Naive thymus-derived CD8-positive, alpha-beta T cell (primary cell): ENCODE results near the gene FBXO41. TPM values are rescaled to one million over a fixed set of nuclear protein-coding genes. Genes with fewer than 3 reads are reported as not detected.
A peak's percentile ranks its signal among the peaks of the same experiment; 100 is the strongest.

ENCODE experiments used
- ATAC-seq, 2 donors: fragments of 150-1000 bp; cut with Tn5 transposase in 1 of 2; sonication (Bioruptor Pico), chemical (Tn5 transposase) in 1 of 2; 1 replicate in 1 of 2; 2 replicates in 1 of 2; pipeline ENCODE4 v1.10.0; 2021; ENCODE audit warnings: mild to moderate bottlenecking in 2 of 2, moderate library complexity in 2 of 2
- POLR2A ChIA-PET: fragments of 350-600 bp; sonication (Branson Sonifier 250); formaldehyde crosslinking; loops from one replicate; lab custom pipeline; 2021; ENCODE audit warnings: antibody characterized with exemption; lab: Charles Lee
- DNase-seq, 10 donors: peaks; one replicate each; pipeline versions ENCODE4 v3.0.0 to v3.0.0-alpha.2; 2020 to 2022
- H3K27ac Mint-ChIP-seq, 10 donors: one replicate each; pipeline ENCODE4 v1.8.0; 2020 to 2022; ENCODE audit warnings: mild to moderate bottlenecking in 10 of 10, mixed read lengths in 10 of 10, moderate library complexity in 4 of 10, inconsistent platforms in 1 of 10
- H3K27me3 Mint-ChIP-seq, 5 donors: one replicate each; pipeline ENCODE4 v1.8.0; 2021 to 2022; ENCODE audit warnings: mixed read lengths in 5 of 5
- H3K36me3 Mint-ChIP-seq, 3 donors: one replicate each; pipeline ENCODE4 v1.8.0; 2020 to 2022; ENCODE audit warnings: mixed read lengths in 3 of 3, mild to moderate bottlenecking in 2 of 3, inconsistent platforms in 1 of 3
- H3K4me1 Mint-ChIP-seq, 4 donors: one replicate each; pipeline ENCODE4 v1.8.0; 2021 to 2022; ENCODE audit warnings: mixed read lengths in 4 of 4
- H3K4me3 Mint-ChIP-seq, 10 donors: one replicate each; pipeline ENCODE4 v1.8.0; 2020 to 2022; ENCODE audit warnings: mild to moderate bottlenecking in 10 of 10, mixed read lengths in 10 of 10, moderate library complexity in 6 of 10, inconsistent platforms in 1 of 10
- H3K9me3 Mint-ChIP-seq, 9 donors: one replicate each; pipeline ENCODE4 v1.8.0; 2020 to 2022; ENCODE audit warnings: mixed read lengths in 9 of 9, mild to moderate bottlenecking in 3 of 9, inconsistent platforms in 1 of 9, moderate library complexity in 1 of 9
- polyA plus RNA-seq, 3 donors: library from polyadenylated mRNA; unstranded; fragments of 300-500 nt; fragmentation: Illumina TruSeq; gene quantifications; one replicate each; pipeline ENCODE4 v1.2.3, GENCODE V29; 2021
- total RNA-seq, 8 experiments: library from RNA in 2 of 8; stranded (reverse) in 2 of 8; gene quantifications; one replicate each; pipeline ENCODE4 v1.2.3 and lab custom pipeline; 2021 to 2026

FBXO41 gene
- total and polyA plus RNA-seq, 5 experiments from 2014 or later = 1.0 to 28.0 (median 2.7) TPM

DNA sequence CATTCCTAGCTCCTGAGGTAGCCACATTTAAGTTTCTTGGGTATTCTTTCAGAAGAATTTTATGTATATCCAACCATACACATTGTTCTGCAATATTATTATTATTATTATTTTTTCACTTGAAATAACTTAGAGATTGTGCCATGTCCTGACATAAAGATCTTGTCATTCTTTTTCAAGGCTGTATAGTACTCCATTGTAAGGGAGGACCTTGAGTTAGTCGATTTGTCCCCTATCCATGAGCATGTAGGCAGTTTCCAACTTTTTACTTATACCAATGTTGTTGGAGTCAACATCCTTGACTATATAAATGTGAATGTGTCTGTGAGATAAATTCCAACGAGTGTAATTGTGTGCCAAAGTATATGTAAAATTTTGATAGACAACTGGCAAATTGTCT, 10.0 kb upstream of the FBXO41 start:
- peak overlapping the region in 6 of 10 donors; percentile 36 to 79 (median 56) for H3K4me3 Mint-ChIP-seq
- no peaks in the 10 kb centered on the region for H3K36me3 Mint-ChIP-seq
- no peaks in the 10 kb centered on the region for H3K9me3 Mint-ChIP-seq
- H3K4me1 Mint-ChIP-seq = peaks cover 3 to 20% (median 14%) of the 10 kb centered on the region in 4 donors
- ATAC-seq (no peak), DNase-seq (no peak)
- no peak overlapping the region for H3K27ac Mint-ChIP-seq
- POLR2A ChIA-PET = interaction anchor here (0.7 to 4.9 kb wide), 3 partner anchors 9 to 590 kb away, joined by 4 to 27 read pairs (median 11); partner anchors contain the start of genes CCT7, FBXO41 and PRADC1
- H3K27me3 Mint-ChIP-seq = peaks cover 37 to 67% (median 63%) of the 10 kb centered on the region in 5 donors

DNA sequence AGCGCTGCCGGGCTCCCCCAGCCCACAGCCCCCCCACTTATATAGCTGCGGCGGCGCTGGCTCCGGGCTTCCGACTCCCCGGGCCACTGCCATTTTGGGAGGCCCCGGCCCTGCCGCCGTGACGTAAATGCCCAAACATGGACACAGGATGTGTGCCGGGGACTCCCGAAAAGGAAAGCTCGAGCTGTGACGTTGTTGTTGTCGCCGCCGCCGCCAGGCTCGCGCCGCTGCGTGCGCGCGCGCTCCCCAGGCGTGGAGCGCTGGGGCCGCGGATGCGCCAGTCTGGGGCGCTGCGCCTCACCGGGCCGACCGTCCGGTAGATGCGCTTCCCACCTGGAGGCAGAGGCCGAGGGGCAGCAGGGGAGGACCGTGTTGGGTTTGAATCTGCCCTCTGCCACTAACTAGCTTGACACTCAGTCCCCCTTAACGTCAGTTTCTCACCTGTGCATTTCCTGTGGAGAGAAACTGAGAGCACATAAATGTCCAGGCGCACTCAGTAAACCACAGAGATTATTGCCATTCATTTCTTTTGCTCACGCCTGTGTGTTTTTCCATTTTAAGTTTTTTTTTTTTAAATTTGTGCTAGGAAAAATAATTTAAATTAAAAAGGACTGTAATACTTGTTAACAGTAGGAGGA, 9.4 kb upstream of the FBXO41 start, which contains the start of gene EGR4:
TSS of gene EGR4 (minus strand) at position 15 of the 638 bp plus-strand sequence. CDS start 231 bp downstream, outside the sequence.
- peak within 1 kb of the TSS; percentile 60 to 84 (median 76) for H3K4me3 Mint-ChIP-seq
- peak; percentile 73 to 95 (median 89) for DNase-seq
- peak within 1 kb of the TSS in 2 of 10 donors; percentile 61 to 65 for H3K27ac Mint-ChIP-seq
- peaks cover 37 to 70% (median 63%) of the 10 kb centered on the region in 5 donors for H3K27me3 Mint-ChIP-seq
- peak; percentile 90 to 94 for ATAC-seq
- POLR2A ChIA-PET = interaction anchor here (0.7 to 4.9 kb wide), 4 partner anchors 9 to 590 kb away, joined by 4 to 27 read pairs (median 10); partner anchors contain the start of genes ALMS1, CCT7, FBXO41 and PRADC1
- no peaks in the 10 kb centered on the region for H3K9me3 Mint-ChIP-seq
- peaks cover 3 to 20% (median 14%) of the 10 kb centered on the region in 4 donors for H3K4me1 Mint-ChIP-seq
- no peaks in the 10 kb centered on the region for H3K36me3 Mint-ChIP-seq

DNA sequence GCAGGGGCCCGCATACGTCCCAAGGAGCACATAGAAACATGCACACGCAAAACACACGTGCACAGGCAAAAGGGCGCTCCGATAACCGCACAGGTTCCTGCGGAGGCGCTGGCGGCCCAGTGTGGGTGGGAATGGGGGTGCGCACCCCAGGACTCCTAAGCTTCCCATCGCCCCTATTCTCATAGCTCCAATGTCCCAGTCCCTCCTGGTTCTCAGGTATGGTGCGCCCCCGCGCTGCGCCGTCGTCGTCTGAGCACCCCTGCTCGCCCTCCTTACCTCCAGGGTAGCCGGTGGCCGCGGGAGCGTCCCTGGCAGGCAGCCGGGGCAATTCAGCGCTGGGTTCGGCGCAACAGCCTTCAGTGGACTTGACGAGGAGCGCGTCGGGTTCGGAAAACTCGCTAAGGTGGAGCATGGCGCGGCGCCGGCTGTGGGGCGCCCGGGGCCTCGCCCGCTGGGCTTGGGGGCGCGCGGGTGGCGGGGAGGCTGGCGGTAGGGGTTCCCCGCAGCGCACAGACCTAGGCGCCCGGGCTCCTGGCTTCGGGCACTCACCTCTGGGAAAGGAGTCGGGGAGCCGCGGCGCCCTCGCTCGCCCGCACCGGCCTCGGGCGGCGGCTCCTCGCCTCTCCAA, 8.7 kb upstream of the FBXO41 start:
- Mint-ChIP-seq H3K4me3 (peak overlapping the region; percentile 55 to 84 (median 71)), H3K27ac (peak overlapping the region in 2 of 10 donors; percentile 22 to 65), H3K27me3 (peaks cover 35 to 70% (median 63%) of the 10 kb centered on the region in 5 donors), H3K36me3 (no peaks in the 10 kb centered on the region), H3K9me3 (no peaks in the 10 kb centered on the region), H3K4me1 (peaks cover 6 to 20% (median 14%) of the 10 kb centered on the region in 4 donors)
- peak in 3 of 10 donors; percentile 9 to 16 (median 12) for DNase-seq
- POLR2A ChIA-PET = interaction anchor here (1.3 to 4.9 kb wide), 3 partner anchors 8 to 93 kb away, joined by 9 to 27 read pairs (median 11); partner anchors contain the start of genes ALMS1, CCT7, FBXO41 and PRADC1
- ATAC-seq = peak in 1 of 2 donors; percentile 10

DNA sequence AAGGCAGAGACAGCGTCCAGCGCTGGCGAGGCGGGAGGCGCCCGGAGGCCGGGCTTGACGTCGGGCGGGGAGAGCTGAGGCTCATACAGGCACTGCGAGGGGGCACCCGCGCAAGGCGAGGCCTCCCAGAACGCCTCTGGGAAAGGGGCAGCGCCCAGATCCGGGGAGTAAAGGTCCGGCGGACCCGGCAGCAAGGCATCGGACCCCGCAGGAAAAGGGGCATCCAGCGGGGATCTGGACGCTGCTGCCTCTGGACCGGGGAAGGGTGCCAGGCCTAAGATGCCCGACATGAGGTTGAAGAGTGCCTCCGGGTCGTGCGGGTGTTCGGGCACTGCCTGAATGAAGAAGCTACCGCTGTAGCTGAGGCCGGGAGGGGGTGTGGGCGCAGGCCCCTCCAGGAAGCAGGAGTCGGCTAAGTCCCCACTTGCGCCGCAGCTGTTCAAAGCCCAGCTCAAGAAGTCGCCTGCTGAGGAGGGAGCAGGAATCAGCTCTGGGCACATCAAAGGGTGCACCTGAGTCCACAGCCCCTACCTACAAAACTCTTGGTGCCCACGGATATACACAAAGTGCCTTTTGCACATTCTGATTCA, 8.1 kb upstream of the FBXO41 start:
- Mint-ChIP-seq H3K36me3 (no peaks in the 10 kb centered on the region), H3K9me3 (no peaks in the 10 kb centered on the region), H3K4me3 (peak overlapping the region; percentile 42 to 79 (median 70)), H3K4me1 (peaks cover 6 to 20% (median 14%) of the 10 kb centered on the region in 4 donors), H3K27ac (peak overlapping the region in 1 of 10 donors; percentile 65), H3K27me3 (peaks cover 33 to 66% (median 58%) of the 10 kb centered on the region in 5 donors)
- ATAC-seq = no peak
- POLR2A ChIA-PET = interaction anchor here (1.1 to 4.9 kb wide), 3 partner anchors 10 to 93 kb away, joined by 3 to 27 read pairs (median 9); partner anchors contain the start of genes ALMS1, CCT7 and PRADC1
- peak in 2 of 10 donors; percentile 10 to 17 for DNase-seq

DNA sequence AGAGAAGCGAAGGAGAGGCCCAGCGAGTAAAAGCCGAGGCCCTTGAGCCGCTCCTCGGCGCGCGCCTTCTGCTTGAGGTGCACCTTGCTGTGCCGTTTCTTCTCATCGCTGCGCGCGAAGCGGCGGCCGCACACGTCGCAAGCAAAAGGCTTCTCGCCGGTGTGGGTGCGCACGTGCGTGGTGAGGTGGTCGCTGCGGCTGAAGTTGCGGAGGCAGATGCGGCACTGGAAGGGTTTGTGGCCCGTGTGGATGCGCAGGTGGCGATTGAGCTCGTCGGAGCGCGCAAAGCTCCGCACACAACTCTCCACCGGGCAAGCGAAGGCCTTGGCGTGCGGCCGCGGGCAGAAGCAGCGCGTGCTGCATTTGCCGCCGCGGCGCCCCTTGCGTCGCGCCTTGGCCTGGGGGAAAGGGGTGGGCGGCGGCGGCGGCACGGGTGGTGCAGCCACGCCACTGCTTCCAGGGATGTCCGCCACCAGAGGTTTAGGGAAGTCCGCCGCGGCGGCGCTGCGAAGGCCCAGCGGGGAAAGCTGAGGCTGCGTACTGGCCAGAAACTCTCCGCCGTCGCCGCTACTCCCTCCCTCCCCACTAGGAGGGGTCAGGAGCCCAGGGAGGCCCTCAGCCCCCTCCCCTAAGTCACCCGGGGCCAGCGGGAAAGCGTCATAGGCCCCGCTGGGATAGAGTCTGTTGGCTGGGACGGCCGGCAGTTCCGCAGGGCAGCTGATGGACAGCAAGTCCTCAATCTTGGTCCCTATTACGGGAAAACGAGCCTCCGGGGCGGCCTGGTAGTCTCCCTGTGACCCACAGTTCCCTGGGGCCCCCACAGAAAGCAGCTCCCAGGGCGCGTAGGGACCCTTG, 7.4 kb upstream of the FBXO41 start:
- DNase-seq (peak in 3 of 10 donors; percentile 16 to 28 (median 27)), ATAC-seq (peak; percentile 13 to 26)
- H3K4me3 Mint-ChIP-seq = peak overlapping the region; percentile 46 to 88 (median 80)
- H3K36me3 Mint-ChIP-seq = no peaks in the 10 kb centered on the region
- H3K27me3 Mint-ChIP-seq = peaks cover 26 to 59% (median 51%) of the 10 kb centered on the region in 5 donors
- peak overlapping the region in 2 of 10 donors; percentile 11 to 25 for H3K27ac Mint-ChIP-seq
- peaks cover 6 to 22% (median 14%) of the 10 kb centered on the region in 4 donors for H3K4me1 Mint-ChIP-seq
- H3K9me3 Mint-ChIP-seq = no peaks in the 10 kb centered on the region
- POLR2A ChIA-PET = interaction anchor here (1.1 to 4.9 kb wide), 4 partner anchors 11 to 1666 kb away, joined by 3 to 27 read pairs (median 6); partner anchors contain the start of genes ALMS1, CCT7 and PRADC1

DNA sequence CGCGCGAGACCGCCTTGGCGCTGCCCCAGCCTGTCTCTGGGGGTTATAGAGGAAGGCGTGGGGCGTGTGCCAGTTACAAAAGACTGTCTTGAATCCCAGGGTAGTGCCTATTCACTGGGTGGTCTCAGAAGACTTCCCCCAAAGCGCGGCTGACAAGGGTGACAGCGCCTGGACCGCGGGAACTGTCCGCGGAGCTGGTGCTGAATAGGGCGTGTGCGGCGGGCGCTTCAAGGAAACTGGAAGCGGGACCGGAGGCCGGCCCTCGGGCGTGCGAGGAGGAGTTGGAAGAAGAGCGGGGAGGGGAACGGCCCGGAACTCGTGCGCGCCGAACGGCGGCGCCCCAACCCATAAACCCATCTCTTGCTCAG, 6.8 kb upstream of the FBXO41 start:
- POLR2A ChIA-PET = interaction anchor here (1.2 to 4.9 kb wide), 5 partner anchors 22 to 1666 kb away, joined by 3 to 27 read pairs (median 4); partner anchors contain the start of genes ALMS1, CCT7 and PRADC1

DNA sequence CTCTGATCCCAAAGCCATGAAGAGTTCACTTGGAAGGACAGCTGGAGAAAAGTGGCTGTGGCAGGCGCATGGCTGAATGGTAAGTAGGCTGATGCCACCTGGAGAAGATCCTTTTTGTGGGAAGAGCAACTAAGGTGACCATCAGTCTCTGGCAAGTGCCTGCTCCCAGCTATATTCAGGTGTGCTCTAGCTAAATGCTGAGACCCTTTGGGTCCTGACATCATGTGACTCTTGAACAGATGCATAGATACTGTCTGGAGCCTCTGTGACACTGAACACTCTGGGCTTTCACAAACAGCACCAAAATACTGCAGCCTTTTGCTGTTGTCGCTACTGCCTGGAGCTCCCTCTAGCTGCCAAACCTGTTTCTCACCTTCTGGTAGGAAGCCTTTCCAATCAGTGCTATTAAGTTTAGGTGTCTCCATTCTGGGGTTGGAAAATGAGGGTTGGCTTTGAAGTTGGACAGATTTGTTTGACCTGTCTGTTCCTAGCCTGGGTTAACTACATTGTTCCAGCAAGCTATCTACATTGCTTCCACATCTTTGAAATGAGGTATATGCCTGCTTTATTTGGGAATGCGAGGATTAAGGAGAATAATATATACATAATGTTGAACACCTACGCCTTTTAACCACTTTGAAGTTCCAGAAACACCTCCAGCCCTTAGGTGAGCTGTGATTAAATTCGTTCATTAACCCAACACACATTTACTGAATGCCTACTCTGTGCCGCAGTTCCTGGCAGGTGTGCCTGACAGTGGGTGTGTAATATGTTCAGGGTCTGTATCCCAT, 6.0 kb upstream of the FBXO41 start:
- Mint-ChIP-seq H3K27me3 (peaks cover 13 to 44% (median 37%) of the 10 kb centered on the region in 5 donors), H3K4me1 (peaks cover 6 to 32% (median 23%) of the 10 kb centered on the region in 4 donors), H3K36me3 (no peaks in the 10 kb centered on the region), H3K4me3 (peak overlapping the region in 9 of 10 donors; percentile 6 to 84 (median 60)), H3K27ac (no peak overlapping the region), H3K9me3 (no peaks in the 10 kb centered on the region)
- POLR2A ChIA-PET = interaction anchor here (0.7 to 4.9 kb wide), 7 partner anchors 21 to 1667 kb away, joined by 3 to 27 read pairs (median 3); partner anchors contain the start of genes CCT7, PRADC1 and SMYD5
- DNase-seq = peak in 6 of 10 donors; percentile 31 to 67 (median 44)
- peak in 1 of 2 donors; percentile 17 for ATAC-seq

More for the DNA sequence above, 6.8 kb upstream of the FBXO41 start:
- Mint-ChIP-seq H3K27ac (peak overlapping the region in 3 of 10 donors; percentile 11 to 35 (median 25)), H3K4me1 (peaks cover 6 to 24% (median 14%) of the 10 kb centered on the region in 4 donors), H3K36me3 (no peaks in the 10 kb centered on the region), H3K4me3 (peak overlapping the region; percentile 46 to 88 (median 80)), H3K27me3 (peaks cover 20 to 53% (median 45%) of the 10 kb centered on the region in 5 donors), H3K9me3 (no peaks in the 10 kb centered on the region)
- ATAC-seq = peak; percentile 25 to 41
- peak; percentile 27 to 74 (median 60) for DNase-seq

DNA sequence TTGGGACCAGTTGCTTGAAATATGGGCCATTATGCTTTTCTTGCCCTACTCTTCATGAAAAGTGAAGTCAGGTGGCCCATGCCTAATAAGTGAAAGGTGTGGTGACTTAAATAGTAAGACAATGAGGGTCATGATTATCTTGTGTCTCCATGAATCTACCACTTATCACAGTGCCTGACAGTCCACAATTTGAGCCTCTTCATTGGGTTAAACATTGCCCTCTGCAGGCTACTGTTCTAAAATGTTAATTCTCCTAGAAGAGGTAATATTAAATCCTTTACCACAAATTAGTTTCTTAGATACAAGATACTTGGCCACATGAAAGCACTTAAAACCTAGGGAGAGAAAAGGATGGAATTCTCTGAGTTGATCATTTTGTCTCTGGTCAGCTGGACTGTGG, 5.0 kb upstream of the FBXO41 start:
- Mint-ChIP-seq H3K4me1 (peaks cover 8 to 37% (median 28%) of the 10 kb centered on the region in 4 donors), H3K4me3 (peak overlapping the region in 1 of 10 donors; percentile 33), H3K27ac (no peak overlapping the region), H3K36me3 (no peaks in the 10 kb centered on the region), H3K9me3 (no peaks in the 10 kb centered on the region), H3K27me3 (peaks cover 9 to 38% (median 27%) of the 10 kb centered on the region in 5 donors)
- POLR2A ChIA-PET = interaction anchor here (0.5 to 4.9 kb wide), 3 partner anchors 53 to 56 kb away, joined by 4 to 27 read pairs (median 4); partner anchors contain the start of genes CCT7 and PRADC1
- DNase-seq = no peak
- no peak for ATAC-seq

DNA sequence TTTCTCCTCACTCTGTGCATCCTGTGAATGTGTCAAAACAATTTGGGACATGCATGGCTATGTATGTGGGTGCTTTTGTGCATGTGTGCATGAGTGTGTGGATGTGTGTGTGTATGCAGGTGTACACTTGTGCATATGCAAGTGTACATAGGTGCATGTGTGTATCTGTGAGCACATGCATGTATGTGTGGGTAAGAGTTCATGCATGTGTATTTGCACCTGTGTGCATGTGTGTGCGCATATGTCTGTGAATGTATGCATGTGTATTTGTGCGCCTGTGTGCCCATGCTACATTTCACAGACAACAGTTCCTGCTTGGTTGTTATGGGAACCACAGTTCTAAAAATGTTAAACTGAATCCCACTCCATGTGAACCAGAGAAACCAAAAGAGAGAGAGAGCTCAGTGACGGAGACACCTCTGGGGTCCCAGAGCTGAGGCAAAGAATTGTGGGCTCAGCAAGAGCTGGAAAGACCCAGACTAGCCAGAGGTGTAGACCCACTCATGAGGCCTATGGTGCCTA, 1.9 kb upstream of the FBXO41 start:
- H3K9me3 Mint-ChIP-seq = no peaks in the 10 kb centered on the region
- H3K27me3 Mint-ChIP-seq = peaks cover 9 to 34% (median 18%) of the 10 kb centered on the region in 5 donors
- H3K4me3 Mint-ChIP-seq = peak overlapping the region; percentile 2 to 95 (median 73)
- H3K27ac Mint-ChIP-seq = peak overlapping the region in 2 of 10 donors; percentile 58 to 60
- no peak for ATAC-seq
- no peaks in the 10 kb centered on the region for H3K36me3 Mint-ChIP-seq
- POLR2A ChIA-PET = interaction anchor here (0.7 to 2.4 kb wide), 3 partner anchors 7 to 119 kb away, joined by 3 to 30 read pairs (median 11); partner anchors contain the start of genes CCT7, EGR4 and PRADC1
- no peak for DNase-seq
- H3K4me1 Mint-ChIP-seq = peaks cover 15 to 35% (median 32%) of the 10 kb centered on the region in 4 donors
